Neural progenitor cell (in vitro differentiated cells): ENCODE measurements around the gene GNA14. TPM values are rescaled to one million over a fixed set of nuclear protein-coding genes. Genes with fewer than 3 reads are reported as not detected.

Experiments
- DNase-seq: peaks from one replicate; pipeline ENCODE4 v3.0.0-alpha.2; 2016; ENCODE audit warnings: low spot score
- H2AFZ ChIP-seq: fragments of 200-600 bp; sonication (generic); replicated peaks from 2 replicates; pipeline ENCODE4 v1.6.1; 2016; ENCODE audit warnings: antibody characterized with exemption
- H3F3A ChIP-seq: fragments of 200-600 bp; sonication (generic); 2 replicates; pipeline ENCODE4 v1.6.1; 2016; ENCODE audit warnings: antibody characterized with exemption, low read depth
- H3K27ac ChIP-seq: fragments of 200-600 bp; sonication (generic); 2 replicates; pipeline ENCODE4 v1.5.1; 2016; ENCODE audit warnings: mild to moderate bottlenecking
- H3K27me3 ChIP-seq: fragments of 200-600 bp; sonication (generic); 2 replicates; pipeline ENCODE4 v1.6.1; 2016; ENCODE audit warnings: mild to moderate bottlenecking, moderate library complexity
- H3K36me3 ChIP-seq: fragments of 200-600 bp; sonication (generic); 2 replicates; pipeline ENCODE4 v1.5.1; 2016
- H3K4me1 ChIP-seq: fragments of 200-600 bp; sonication (generic); 2 replicates; pipeline ENCODE4 v1.6.1; 2016; ENCODE audit warnings: mixed run types
- H3K4me2 ChIP-seq: fragments of 200-600 bp; sonication (generic); 2 replicates; pipeline ENCODE4 v1.6.1; 2016
- H3K4me3 ChIP-seq: fragments of 200-600 bp; sonication (generic); 2 replicates; pipeline ENCODE4 v1.5.1; 2016
- H3K79me2 ChIP-seq: fragments of 200-600 bp; sonication (generic); 2 replicates; pipeline ENCODE4 v1.6.1; 2016; ENCODE audit warnings: low read depth
- H3K9ac ChIP-seq: fragments of 200-600 bp; sonication (generic); 2 replicates; pipeline ENCODE4 v1.6.1; 2016
- H3K9me3 ChIP-seq: fragments of 200-600 bp; sonication (generic); 2 replicates; pipeline ENCODE4 v1.5.1; 2016; ENCODE audit warnings: low read depth
- H4K20me1 ChIP-seq: fragments of 200-600 bp; sonication (generic); 2 replicates; pipeline ENCODE4 v1.6.1; 2016; ENCODE audit warnings: low read depth
- H3K27ac Mint-ChIP-seq: 3 replicates; pipeline ENCODE4 v1.8.0; 2021; ENCODE audit warnings: mixed read lengths
- H3K27me3 Mint-ChIP-seq: 2 replicates; pipeline ENCODE4 v1.8.0; 2022; ENCODE audit warnings: low read depth, mild to moderate bottlenecking, inconsistent platforms, moderate library complexity, mixed read lengths; ENCODE audit not compliant: insufficient read depth
- H3K36me3 Mint-ChIP-seq: 3 replicates; pipeline ENCODE4 v1.8.0; 2021; ENCODE audit warnings: mixed read lengths
- H3K4me1 Mint-ChIP-seq: 3 replicates; pipeline ENCODE4 v1.8.0; 2021; ENCODE audit warnings: mixed read lengths
- H3K4me3 Mint-ChIP-seq: 3 replicates; pipeline ENCODE4 v1.8.0; 2021; ENCODE audit warnings: mild to moderate bottlenecking, moderate library complexity, mixed read lengths
- H3K9me3 Mint-ChIP-seq: 3 replicates; pipeline ENCODE4 v1.8.0; 2020; ENCODE audit warnings: mixed read lengths
- EZH2 ChIP-seq: fragments of 200-600 bp; sonication (generic); IDR thresholded peaks from 2 replicates; pipeline ENCODE4 v1.6.1; 2017; ENCODE audit warnings: antibody characterized with exemption, mild to moderate bottlenecking, moderate library complexity
- EZH2phosphoT487 ChIP-seq: fragments of 200-600 bp; sonication (generic); IDR thresholded peaks from 2 replicates; pipeline ENCODE4 v1.6.1; 2017; ENCODE audit warnings: antibody characterized with exemption
- total RNA-seq: library from RNA; depleted of rRNA; stranded (reverse); fragments of >200 nt; gene quantifications from 2 replicates; pipeline ENCODE4 v1.2.3, GENCODE V29; 2015; ENCODE audit warnings: low replicate concordance
- TF ChIP-seq, protein P1 (sequence below): fragments of 200-600 bp; sonication (generic); IDR thresholded peaks from 2 replicates; pipeline ENCODE4 v1.5.1; 2017; ENCODE audit warnings: antibody characterized with exemption, mild to moderate bottlenecking

GNA14 gene
- total RNA-seq, 1 donor from 2014 or later: not detected

DNA sequence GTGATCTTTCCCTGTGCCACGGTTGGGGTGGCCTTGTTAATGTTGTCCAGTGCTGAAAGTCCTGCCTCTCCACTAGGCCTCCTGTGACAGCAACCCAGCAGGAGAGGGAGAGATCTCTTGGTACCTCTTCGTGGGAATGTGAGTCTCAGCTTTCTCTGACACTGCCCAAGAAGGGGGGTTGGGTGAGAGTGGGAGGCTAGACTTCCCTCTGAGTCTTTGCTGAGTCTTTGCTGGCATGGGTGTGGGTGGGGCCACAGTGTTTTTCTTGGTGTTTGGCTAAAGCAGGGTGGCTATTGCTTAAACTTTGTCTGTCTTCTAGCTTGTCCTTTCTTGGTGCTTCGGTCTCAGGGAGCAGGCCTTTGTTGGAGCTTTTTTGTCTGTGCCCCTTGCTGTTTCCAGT lies 145.6 kb downstream of the GNA14 start:
- Histone ChIP-seq H4K20me1 (no peaks in the 10 kb centered on the region), H3K4me3 (no peak overlapping the region), H3K9ac (no peak overlapping the region), H3K9me3 (no peaks in the 10 kb centered on the region), H3K79me2 (no peaks in the 10 kb centered on the region), H3K36me3 (no peaks in the 10 kb centered on the region), H3K27ac (no peak overlapping the region), H3K4me2 (peak overlapping the region; percentile 28), H3K4me1 (peaks cover 7% of the 10 kb centered on the region), H3F3A (no peaks in the 10 kb centered on the region), H3K27me3 (no peaks in the 10 kb centered on the region), H2AFZ (peak overlapping the region; percentile 59)
- Mint-ChIP-seq H3K36me3 (no peaks in the 10 kb centered on the region), H3K27ac (no peak overlapping the region), H3K4me1 (peaks cover 4% of the 10 kb centered on the region), H3K27me3 (peaks cover 2% of the 10 kb centered on the region), H3K9me3 (no peaks in the 10 kb centered on the region), H3K4me3 (no peak overlapping the region)
- TF ChIP-seq EZH2phosphoT487 (no peak), EZH2 (no peak)
- TF ChIP-seq, protein P1, sequence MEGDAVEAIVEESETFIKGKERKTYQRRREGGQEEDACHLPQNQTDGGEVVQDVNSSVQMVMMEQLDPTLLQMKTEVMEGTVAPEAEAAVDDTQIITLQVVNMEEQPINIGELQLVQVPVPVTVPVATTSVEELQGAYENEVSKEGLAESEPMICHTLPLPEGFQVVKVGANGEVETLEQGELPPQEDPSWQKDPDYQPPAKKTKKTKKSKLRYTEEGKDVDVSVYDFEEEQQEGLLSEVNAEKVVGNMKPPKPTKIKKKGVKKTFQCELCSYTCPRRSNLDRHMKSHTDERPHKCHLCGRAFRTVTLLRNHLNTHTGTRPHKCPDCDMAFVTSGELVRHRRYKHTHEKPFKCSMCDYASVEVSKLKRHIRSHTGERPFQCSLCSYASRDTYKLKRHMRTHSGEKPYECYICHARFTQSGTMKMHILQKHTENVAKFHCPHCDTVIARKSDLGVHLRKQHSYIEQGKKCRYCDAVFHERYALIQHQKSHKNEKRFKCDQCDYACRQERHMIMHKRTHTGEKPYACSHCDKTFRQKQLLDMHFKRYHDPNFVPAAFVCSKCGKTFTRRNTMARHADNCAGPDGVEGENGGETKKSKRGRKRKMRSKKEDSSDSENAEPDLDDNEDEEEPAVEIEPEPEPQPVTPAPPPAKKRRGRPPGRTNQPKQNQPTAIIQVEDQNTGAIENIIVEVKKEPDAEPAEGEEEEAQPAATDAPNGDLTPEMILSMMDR: no peak
- peak; percentile 5 for DNase-seq

DNA sequence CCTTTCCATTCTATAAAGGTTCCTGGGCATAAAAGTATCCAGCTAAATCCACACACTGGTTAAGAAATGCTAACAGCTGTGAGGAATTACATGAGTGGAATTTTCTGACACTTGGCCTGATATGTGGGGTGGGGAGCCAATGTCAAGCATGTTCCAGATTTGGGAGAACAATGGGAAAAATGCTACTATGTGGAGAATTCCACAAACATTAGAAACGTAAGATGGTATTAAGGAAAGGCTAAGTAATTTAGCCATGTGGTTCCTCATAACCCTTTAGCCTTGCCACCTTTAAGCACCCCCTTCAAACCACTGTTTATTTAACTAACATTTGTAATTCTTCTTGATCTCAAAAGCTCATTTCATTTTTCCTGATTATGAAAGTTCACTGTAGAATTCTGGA lies 149.2 kb downstream of the GNA14 start:
- H3K9me3 Mint-ChIP-seq: no peaks in the 10 kb centered on the region
- Histone ChIP-seq H2AFZ (no peak overlapping the region), H3K27me3 (no peaks in the 10 kb centered on the region), H3K79me2 (no peaks in the 10 kb centered on the region), H3K4me3 (no peak overlapping the region), H3K9ac (no peak overlapping the region), H3F3A (no peaks in the 10 kb centered on the region), H3K4me1 (peaks cover 7% of the 10 kb centered on the region), H4K20me1 (no peaks in the 10 kb centered on the region), H3K4me2 (no peak overlapping the region), H3K36me3 (no peaks in the 10 kb centered on the region), H3K27ac (no peak overlapping the region), H3K9me3 (no peaks in the 10 kb centered on the region)
- peaks cover 2% of the 10 kb centered on the region for H3K27me3 Mint-ChIP-seq
- no peak overlapping the region for H3K27ac Mint-ChIP-seq
- H3K4me3 Mint-ChIP-seq: no peak overlapping the region
- TF ChIP-seq EZH2: no peak
- TF ChIP-seq, protein P1: no peak
- no peak for TF ChIP-seq EZH2phosphoT487
- H3K4me1 Mint-ChIP-seq: peaks cover 8% of the 10 kb centered on the region
- DNase-seq: no peak
- H3K36me3 Mint-ChIP-seq: no peaks in the 10 kb centered on the region

DNA sequence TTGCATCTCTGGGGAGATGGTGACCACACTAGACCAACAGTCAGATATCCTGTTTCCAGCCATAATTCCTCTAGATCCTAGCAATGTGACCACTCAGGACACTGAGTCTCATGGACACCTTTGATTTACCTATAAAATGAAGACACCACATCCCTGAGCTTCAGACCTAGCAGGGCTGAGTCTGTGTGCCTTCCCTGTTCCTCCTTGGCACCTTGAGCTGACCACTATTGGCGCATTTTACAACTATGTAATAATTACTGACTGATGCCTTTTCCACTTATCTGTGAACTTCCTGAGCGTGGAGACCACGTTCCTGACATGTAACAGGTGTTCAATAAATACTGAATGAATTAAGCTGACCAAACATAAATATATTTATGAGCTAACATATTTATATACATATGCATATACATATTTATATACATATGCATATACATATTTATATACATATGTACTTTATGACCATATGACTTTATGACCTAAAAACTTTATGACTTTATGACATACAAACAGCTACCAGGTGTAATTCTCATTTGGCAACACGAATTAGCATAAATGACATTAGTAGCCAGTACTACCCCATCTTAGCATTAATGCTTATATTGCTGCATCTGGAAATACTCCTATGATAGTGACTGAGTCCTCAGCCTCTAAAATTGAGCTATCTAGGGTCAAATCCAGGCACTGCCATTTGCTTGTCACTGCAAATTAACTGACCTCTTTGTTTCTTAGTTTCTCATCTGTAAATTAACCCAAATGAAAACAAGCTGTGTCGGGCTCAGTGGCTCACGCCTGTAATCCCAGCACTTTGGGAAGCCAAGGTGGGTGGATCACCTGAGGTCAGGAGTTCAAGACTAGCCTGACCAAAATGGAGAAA lies 150.6 kb downstream of the GNA14 start:
- no peak overlapping the region for H3K27ac Mint-ChIP-seq
- H4K20me1 ChIP-seq: no peaks in the 10 kb centered on the region

More for the DNA sequence above, 150.6 kb downstream of the GNA14 start:
- Mint-ChIP-seq H3K4me1 (peaks cover 4% of the 10 kb centered on the region), H3K4me3 (no peak overlapping the region), H3K36me3 (no peaks in the 10 kb centered on the region), H3K9me3 (no peaks in the 10 kb centered on the region), H3K27me3 (peaks cover 2% of the 10 kb centered on the region)
- peaks cover 1% of the 10 kb centered on the region for H3K4me1 ChIP-seq
- H3K27me3 ChIP-seq: no peaks in the 10 kb centered on the region
- H3K4me3 ChIP-seq: no peak overlapping the region
- no peaks in the 10 kb centered on the region for H3F3A ChIP-seq
- H3K4me2 ChIP-seq: no peak overlapping the region
- H2AFZ ChIP-seq: no peak overlapping the region
- DNase-seq: no peak
- no peak overlapping the region for H3K9ac ChIP-seq
- no peaks in the 10 kb centered on the region for H3K79me2 ChIP-seq
- no peak overlapping the region for H3K27ac ChIP-seq
- no peaks in the 10 kb centered on the region for H3K9me3 ChIP-seq
- no peaks in the 10 kb centered on the region for H3K36me3 ChIP-seq
- TF ChIP-seq, protein P1: no peak
- TF ChIP-seq EZH2: no peak
- no peak for TF ChIP-seq EZH2phosphoT487
